Astrocyte of the cerebellum (primary cell): Measurements from ENCODE around the gene GLOD4.
A peak's percentile ranks its signal among the peaks of the same experiment; 100 is the strongest.
"Not testable (repeated sequence)": the region's sequence is repeated elsewhere in the genome, so short reads cannot be mapped to it uniquely, and the experiment has no call there.

Source experiments
- DNase-seq: peaks from one replicate; pipeline ENCODE4 v3.0.0-alpha.2; 2011; ENCODE audit warnings: low read depth
- H3K4me3 ChIP-seq: 2 replicates; pipeline ENCODE4 v1.5.1; 2011; ENCODE audit warnings: mild to moderate bottlenecking, low read depth, low read length, moderate library complexity
- in situ Hi-C: cut with HindIII; loops from 2 replicates; pipeline ENCODE4 v1.10.0; 2017; ENCODE audit warnings: low sequenced_read_pairs
- TF ChIP-seq, protein P1 (sequence below): IDR thresholded peaks from 2 replicates; pipeline ENCODE4 v1.5.1; 2012; ENCODE audit warnings: low read length, low read depth, moderate library complexity, mild to moderate bottlenecking; ENCODE audit errors: missing control alignments

The GLOD4 gene

DNA sequence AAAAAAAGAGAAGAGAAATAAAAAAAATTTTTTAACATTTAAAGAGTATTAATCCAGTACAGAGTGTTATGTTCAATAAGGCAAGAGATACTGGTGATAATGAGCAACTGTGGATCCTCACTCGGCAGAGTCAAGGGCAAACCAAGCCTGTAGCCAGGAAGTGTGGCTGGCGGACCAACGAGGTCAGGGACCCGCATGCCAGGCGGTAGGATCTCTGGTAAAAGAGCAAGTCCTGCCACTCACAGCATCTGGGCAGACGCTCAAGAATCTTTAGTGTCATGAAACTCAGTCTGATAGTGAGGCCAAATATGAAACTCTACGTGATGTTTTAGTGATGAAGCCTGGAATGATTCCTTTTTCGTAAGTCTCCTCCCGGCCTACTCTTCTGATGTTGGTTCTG is 21.7 kb downstream of the GLOD4 start:
- no peak overlapping the region for H3K4me3 ChIP-seq
- TF ChIP-seq, protein P1, sequence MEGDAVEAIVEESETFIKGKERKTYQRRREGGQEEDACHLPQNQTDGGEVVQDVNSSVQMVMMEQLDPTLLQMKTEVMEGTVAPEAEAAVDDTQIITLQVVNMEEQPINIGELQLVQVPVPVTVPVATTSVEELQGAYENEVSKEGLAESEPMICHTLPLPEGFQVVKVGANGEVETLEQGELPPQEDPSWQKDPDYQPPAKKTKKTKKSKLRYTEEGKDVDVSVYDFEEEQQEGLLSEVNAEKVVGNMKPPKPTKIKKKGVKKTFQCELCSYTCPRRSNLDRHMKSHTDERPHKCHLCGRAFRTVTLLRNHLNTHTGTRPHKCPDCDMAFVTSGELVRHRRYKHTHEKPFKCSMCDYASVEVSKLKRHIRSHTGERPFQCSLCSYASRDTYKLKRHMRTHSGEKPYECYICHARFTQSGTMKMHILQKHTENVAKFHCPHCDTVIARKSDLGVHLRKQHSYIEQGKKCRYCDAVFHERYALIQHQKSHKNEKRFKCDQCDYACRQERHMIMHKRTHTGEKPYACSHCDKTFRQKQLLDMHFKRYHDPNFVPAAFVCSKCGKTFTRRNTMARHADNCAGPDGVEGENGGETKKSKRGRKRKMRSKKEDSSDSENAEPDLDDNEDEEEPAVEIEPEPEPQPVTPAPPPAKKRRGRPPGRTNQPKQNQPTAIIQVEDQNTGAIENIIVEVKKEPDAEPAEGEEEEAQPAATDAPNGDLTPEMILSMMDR = no peak
- in situ Hi-C loops = no loop called here
- no peak for DNase-seq

DNA sequence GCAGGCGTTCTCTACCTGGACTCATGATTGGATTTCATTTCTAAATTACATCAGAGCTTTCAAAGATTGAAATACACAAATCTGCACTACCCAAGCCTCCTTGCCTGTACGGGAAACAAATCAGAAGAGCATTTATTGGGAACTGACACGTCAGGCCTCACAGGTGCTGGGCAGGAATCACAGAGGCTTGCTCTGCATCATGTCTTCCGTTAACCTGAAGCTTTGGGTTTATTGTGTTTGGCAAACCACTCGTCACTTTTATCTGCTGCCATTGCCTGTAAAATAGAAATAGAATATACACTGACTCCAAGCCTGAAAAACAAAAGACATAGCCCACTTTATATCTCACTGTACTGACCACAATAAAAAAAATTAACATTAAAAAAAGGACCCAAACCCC is 22.1 kb downstream of the GLOD4 start:
- DNase-seq = no peak
- no peak overlapping the region for H3K4me3 ChIP-seq
- in situ Hi-C loops = no loop called here
- TF ChIP-seq, protein P1 = no peak

DNA sequence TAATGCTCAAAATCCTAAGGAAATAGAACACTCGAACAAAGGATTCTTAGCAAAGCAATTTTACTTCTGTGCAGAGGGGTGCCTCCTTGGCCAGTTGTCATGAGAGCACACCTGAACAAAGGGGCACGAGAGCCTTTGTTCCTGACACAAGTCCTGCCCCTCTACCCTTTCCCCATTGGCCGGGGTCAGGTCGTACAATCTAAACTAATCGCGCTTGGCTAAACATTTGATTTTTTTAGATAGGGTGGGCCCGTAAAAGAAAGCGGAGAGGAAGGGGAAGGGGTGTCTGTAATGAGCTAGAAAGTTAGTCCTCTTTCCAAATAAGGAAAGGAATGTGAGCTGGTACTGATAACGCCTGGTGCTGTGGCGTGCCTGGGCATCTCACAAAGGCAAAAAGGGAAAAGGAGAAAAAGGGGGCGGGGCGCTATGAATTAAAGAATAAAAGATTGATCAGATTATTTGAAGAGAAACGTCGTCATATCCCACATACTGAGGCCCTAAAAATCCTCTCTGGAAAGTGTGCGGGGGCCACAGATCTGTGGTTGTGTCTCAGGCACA is 26.0 kb downstream of the GLOD4 start:
- DNase-seq, H3K4me3 ChIP-seq, in situ Hi-C loops: not testable (repeated sequence)

DNA sequence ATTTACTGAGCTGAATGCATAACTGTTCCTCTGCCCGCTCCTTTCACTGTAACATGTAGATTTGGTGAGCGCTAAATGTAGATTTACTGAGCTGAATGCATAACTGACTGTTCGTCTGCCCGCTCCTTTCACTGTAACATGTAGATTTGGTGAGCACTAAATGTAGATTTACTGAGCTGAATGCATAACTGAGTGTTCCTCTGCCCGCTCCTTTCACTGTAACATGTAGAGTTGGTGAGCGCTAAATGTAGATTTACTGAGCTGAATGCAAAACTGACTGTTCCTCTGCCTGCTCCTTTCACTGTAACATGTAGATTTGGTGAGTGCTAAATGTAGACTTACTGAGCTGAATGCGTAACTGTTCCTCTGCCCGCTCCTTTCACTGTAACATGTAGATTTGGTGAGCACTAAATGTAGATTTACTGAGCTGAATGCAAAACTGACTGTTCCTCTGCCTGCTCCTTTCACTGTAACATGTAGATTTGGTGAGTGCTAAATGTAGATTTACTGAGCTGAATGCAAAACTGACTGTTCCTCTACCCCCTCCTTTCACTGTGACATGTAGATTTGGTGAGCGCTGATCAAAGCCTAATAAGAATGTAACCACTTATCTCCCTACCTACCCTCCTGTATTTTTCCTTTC is 26.6 kb downstream of the GLOD4 start:
- in situ Hi-C loops = not testable (repeated sequence)

DNA sequence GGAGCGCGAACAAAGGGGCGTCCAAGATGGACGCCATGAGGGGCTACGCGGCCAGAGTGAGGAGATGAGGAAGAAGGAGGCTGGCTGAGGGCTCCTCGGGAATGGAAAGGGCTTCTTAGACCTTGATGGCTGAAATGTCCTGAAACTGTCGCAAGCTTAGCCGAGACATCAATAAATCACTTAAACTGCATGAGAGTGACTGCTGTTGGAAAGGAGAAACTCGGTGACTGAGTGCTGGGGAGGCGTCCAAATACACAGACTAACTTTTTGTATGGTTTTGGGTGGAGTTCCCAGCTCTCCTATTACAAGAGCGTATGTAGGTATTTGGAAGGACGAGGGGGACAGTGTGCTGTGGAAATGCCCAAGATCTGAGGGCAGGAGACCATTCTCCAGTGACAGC is 28.7 kb downstream of the GLOD4 start:
- no peak overlapping the region for H3K4me3 ChIP-seq
- in situ Hi-C loops = no loop called here
- DNase-seq = no peak
- TF ChIP-seq, protein P1 = no peak

More for the DNA sequence above, 26.6 kb downstream of the GLOD4 start:
- H3K4me3 ChIP-seq, DNase-seq: not testable (repeated sequence)

DNA sequence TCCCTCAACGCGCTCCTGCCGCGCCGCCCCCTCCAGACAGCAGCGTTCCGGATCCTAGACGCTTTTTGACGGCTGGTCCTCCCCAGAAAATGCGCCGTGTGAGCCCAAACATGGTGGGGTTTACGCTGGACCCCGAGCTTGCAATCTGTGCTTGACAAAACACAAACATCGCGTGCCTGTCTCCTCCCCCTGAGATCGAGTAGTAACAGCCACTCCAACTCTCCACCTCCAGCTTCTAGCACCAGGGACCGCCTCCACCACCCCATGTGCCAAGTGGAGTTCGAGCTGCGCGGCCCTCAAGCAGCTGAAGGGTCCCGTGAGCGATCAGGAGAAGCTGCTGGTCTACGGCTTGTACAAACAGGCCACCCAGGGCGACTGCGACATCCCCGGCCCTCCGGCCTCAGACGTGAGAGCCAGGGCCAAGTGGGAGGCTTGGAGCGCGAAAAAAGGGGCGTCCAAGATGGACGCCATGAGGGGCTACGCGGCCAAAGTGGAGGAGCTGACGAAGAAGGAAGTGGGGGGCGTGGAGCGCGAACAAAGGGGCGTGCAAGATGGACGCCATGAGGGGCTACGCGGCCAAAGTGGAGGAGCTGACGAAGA is 29.4 kb downstream of the GLOD4 start:
- in situ Hi-C loops = no loop called here
- TF ChIP-seq, protein P1 = no peak
- peak; percentile 26 for DNase-seq
- peak overlapping the region; percentile 73 for H3K4me3 ChIP-seq

DNA sequence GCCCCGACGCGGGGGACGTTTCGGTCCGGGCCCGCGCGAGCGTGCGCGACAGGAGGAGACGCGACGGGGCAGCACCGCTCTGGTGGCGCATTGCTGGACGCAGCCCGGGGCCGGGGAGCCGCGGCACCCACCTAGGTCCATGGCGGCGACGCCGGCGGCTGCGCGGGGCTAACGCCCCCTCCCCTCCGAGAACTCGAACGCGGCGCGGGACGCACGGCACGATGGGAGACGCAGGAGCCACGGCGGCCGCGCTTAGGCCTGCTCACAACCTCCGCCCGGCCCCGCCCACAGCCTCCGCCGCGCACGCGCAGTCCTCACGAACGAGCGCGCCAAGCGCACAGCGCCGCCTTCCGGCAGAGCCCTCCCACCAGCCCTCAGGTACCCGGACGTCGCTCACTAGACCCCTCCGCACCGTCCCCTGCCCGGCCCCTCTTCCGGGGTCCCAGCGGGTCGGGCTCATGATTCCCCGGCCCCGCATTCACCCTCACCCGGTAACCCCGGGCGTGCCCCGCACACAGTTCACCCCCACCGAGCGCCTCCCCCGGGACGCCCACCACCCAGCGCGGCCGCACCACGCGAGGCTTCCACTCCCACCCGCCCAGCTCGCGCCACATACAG is 30.0 kb downstream of the GLOD4 start, which contains the start of gene GEMIN4:
Gene GEMIN4 (minus strand): TSS at position 263 of the 618 bp plus-strand sequence. CDS start 122 bp downstream, at position 141.
- in situ Hi-C loops = no loop called here
- H3K4me3 ChIP-seq = peak within 1 kb of the TSS; percentile 73
- TF ChIP-seq, protein P1 = peak; percentile 93
- DNase-seq = peak; percentile 57
